NCI-H2107 treated with DMSO at 0.1 percent for 48 hours (cell line): ENCODE measurements around the gene PATE4.

Source experiments
- DNase-seq: peaks from one replicate; lab custom pipeline; 2025; ENCODE audit not compliant: unreplicated experiment; lab: John Stamatoyannopoulos, UW

PATE4 gene

GRCh38 chr11:125887373-125888324 lies 54.5 kb downstream of the PATE4 start, which contains the start of gene HYLS1:
Gene HYLS1, plus strand, starts transcription at chr11:125887668. Its CDS starts 11,701 bp downstream, at chr11:125899369.
- peak; percentile 44 for DNase-seq
